Kidney capillary endothelial cell (primary cell): ENCODE measurements around the gene EVC.

Source experiments
- DNase-seq: peaks from one replicate; pipeline ENCODE4 v3.0.0-alpha.2; 2018; ENCODE audit warnings: low spot score

EVC gene

DNA sequence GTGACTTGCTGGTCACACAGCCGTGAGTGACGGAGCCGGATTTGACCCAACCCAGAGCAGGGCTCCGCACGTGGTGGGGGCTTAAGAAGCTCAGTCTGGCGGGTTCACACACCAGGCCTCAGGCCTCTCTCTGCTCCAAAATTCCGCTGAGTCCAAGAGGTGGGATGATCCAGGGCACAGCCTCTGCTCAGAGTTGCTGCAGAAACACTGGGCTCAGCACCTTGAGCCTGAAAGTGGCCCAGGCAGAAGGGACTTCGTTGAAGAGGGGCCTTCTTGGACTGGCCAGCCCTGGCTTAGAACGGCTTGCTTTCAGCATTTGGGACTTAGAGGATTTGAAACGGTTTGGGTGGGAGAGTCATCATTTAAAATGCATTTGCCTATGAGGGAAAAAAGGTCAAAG, 21.2 kb downstream of the EVC start:
- no peak for DNase-seq

- DNase-seq: no peak
Observed at GRCh38 chr4:5734853-5735252, 23.9 kb downstream of the EVC start.

DNA sequence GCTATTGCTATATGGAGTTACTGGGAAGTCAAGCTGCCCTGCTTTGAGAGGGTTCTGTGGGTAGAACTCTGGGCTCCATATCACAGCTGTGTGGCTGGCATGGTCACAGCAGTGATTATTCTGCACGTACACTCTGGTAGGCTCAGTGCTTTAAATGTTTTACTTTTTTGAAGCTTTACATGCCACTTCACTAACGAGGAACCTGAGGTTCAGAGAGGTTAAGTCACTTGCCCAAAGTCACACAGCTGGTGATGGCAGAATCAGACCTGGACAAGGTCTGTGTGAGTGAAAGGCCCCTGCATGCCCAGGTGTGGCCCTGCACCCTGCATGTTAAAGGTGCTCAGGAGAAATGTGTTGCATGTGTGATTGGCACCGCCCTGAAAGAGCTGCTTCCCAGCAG, 24.5 kb downstream of the EVC start:
- no peak for DNase-seq

DNA sequence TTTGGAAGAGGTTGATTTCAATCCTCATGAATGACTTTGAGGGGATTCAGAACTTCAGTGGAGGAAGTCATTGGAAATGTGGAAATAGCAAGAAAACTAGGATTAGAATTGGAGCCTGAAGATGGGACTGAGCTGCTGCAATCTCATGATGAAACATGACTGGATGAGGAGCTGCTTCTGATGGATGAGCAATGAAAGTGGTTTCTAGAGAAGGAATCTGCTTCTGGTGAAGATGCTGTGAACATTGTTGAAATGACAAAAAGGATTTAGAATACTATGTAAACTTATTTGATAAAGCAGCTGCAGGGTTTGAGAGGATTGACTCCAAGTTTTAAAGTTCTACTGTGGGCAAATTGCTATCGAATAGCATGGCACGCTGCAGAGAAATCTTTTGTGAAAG, 27.1 kb downstream of the EVC start:
- DNase-seq: no peak

GRCh38 chr4:5742388-5742787, 31.4 kb downstream of the EVC start:
- no peak for DNase-seq

GRCh38 chr4:5742968-5743367, 32.0 kb downstream of the EVC start:
- DNase-seq: no peak

DNA sequence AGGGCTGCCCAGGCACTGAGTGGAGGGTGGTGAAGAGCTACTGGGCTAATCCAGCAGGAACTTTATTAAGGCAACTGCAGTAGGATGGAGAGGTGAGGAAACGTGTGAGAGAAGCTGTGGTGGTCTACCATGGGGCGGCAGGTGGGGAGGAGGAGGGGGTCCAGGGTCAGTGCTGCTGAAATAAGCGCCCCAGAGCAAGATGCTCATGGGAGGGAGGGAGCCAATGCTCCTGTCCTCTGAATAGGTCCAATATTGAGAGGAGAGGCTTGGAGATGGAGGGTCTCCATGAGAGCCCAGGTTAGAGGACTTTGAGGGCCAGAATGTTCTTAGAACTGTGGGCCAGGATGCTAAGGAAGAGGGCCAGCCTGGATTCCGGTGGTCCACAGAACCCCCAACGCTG, 35.2 kb downstream of the EVC start:
- no peak for DNase-seq

- peak; percentile 75 for DNase-seq
Observed at GRCh38 chr4:5746829-5747737, 36.1 kb downstream of the EVC start.

DNA sequence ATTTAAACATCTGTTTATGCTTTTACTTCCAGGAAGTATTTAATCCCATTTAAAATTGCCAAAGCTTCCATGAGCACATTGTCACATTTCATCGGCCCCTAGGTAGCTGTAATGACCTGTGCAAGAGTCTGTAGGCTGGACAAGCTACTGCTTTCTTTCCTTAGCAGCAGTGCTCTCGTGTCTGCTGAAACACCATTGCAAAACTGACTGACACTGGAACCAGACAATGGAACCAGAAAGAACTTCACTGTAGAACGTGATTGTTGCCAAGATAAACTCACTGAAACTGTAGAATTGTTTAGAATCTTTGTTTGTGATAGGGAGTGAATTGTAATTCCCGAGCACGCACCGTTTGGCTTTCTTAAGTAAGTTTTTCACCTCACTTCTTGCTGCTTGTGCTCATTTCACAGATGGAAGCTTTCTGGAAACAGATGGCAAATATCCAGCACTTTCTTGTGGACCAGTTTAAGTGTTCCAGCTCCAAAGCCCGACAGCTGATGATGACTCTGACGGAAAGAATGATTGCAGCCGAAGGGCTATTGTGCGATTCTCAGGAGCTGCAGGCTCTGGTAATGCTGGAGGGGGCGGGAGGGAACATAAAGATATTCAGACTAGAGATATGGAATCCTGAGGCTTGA, 36.9 kb downstream of the EVC start:
- DNase-seq: peak; percentile 28

DNA sequence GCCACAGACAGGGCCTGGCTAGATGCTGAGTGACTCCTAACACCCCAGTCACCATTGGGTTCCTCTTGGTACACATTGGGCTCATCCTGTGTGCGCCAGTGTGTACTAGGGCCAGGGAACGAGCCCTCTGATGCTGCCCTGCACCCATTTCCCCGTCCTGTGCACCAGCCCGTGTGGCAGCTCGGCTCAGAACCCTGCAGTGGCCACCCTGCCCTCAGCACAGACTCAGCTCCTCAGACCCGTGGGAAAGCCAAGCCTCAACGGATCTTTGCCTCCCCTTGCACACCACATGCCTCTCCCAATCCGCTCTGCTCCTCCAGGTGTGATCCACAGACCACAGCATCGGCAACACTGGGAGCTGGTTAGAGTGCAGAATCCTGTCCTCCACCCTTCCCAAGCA, 38.6 kb downstream of the EVC start:
- DNase-seq: no peak

DNA sequence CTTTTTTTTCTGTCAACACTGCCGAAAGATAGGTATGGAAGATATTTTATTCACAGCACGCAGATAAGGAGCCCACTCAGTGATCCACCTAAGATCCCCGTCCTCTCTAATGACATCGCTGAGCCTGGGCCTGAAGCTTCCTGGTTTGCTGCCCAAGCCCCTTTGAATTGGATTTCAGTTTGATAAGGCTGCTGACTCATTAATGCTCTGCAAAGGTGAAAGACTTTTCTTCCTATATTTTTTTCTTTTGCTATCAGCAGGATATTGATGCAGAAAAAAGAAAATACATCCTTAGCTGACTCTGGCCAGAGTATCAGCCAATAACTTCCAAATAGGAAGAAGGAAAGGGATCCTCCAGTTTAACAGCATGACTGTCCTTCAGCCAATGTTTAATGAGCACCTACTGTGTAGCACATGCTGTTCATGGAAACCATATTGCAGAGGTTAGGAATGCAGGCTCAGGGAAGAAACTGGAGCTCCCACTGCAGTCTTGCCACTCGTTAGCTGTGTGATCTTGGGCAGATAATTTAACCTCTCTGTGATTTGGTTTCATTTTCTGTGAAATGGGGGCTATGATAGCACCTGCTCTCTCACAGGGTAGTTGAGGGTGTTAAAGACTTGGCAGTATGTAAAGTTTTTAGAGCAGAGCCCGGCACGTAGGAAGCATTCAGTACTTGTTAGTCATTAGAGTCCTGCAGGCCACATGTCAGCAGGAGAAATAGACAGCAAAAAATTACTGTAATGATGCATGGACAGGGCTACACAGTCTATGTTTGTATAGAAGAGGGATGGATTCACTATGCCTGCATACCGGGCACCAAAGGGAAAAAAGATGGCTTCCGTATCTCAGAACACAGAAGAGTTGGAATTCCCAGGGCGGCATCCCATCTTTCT, 39.3 kb downstream of the EVC start:
- no peak for DNase-seq

DNA sequence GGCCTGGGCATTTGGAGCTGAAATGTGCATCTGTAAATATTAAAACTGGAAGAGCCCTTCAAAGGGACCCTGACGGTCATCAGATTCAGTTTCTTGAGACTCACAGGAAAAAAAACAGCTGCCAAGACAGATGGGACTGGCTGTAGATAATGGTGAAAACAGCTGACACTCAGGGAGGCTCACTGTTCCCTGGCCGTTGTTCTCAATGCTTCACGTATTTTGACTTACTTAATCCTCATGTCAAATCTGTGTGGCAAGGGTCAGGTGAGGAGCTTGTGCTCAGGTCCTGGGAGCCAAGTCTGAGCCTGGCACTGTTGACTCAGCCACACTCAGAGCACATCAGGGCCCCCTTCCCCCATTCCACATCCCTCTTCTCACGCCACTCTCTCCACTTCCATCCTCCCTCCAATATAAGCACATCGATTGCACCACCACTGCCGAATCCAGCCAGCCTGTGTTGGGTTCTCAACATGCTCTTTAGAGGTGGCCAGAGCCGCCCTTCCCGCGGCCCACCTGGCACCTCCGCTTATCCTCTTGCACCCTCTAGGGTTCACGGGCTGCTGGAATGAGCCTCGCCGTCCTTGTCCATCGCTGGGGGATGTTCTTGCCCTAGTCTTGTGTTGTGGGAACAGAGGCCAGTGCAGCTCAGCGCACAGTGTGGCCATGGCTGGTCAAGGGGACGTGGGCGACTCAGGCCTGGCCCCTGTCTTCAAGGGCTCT, 40.1 kb downstream of the EVC start:
- DNase-seq: no peak

- no peak for DNase-seq
Observed at GRCh38 chr4:5751666-5752375, 40.8 kb downstream of the EVC start.

- no peak for DNase-seq
Observed at GRCh38 chr4:5752376-5753184, 41.6 kb downstream of the EVC start.

GRCh38 chr4:5753366-5753765, 42.4 kb downstream of the EVC start:
- no peak for DNase-seq

- peak; percentile 93 for DNase-seq
Observed at GRCh38 chr4:5753766-5754528, 42.9 kb downstream of the EVC start.

- DNase-seq: no peak
Observed at GRCh38 chr4:5754529-5754881, 43.5 kb downstream of the EVC start.

DNA sequence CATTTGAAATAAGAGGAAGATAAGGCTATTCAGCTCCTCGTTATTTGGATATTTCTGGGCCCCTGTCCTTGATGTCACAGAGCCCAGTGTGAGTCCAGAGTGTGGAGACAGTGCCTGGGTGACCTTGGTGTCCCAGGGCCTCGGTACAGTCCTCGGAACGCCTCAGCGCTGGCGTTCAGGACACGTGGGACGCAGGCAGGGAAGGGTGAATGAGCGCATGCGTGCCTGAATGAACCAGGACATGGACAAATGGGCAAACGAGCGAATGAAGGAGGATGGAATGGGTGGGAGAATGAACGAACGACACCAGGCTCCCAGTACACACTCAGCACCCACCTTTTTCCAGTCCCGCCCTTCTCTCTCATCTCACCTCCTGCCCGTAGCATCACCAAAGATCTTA, 44.2 kb downstream of the EVC start:
- DNase-seq: no peak

GRCh38 chr4:5755679-5756078, 44.7 kb downstream of the EVC start:
- DNase-seq: no peak

GRCh38 chr4:5756271-5756670, 45.3 kb downstream of the EVC start:
- no peak for DNase-seq
